HG02763 (cell line): ENCODE results near the gene ASAP3.
A peak's percentile ranks its signal among the peaks of the same experiment; 100 is the strongest.

Experiments
- ATAC-seq: cut with Tn5 transposase; IDR thresholded peaks from one replicate; pipeline ENCODE4 v1.9.1; 2021; ENCODE audit warnings: mild to moderate bottlenecking, moderate library complexity; ENCODE audit not compliant: unreplicated experiment

ASAP3 gene

DNA sequence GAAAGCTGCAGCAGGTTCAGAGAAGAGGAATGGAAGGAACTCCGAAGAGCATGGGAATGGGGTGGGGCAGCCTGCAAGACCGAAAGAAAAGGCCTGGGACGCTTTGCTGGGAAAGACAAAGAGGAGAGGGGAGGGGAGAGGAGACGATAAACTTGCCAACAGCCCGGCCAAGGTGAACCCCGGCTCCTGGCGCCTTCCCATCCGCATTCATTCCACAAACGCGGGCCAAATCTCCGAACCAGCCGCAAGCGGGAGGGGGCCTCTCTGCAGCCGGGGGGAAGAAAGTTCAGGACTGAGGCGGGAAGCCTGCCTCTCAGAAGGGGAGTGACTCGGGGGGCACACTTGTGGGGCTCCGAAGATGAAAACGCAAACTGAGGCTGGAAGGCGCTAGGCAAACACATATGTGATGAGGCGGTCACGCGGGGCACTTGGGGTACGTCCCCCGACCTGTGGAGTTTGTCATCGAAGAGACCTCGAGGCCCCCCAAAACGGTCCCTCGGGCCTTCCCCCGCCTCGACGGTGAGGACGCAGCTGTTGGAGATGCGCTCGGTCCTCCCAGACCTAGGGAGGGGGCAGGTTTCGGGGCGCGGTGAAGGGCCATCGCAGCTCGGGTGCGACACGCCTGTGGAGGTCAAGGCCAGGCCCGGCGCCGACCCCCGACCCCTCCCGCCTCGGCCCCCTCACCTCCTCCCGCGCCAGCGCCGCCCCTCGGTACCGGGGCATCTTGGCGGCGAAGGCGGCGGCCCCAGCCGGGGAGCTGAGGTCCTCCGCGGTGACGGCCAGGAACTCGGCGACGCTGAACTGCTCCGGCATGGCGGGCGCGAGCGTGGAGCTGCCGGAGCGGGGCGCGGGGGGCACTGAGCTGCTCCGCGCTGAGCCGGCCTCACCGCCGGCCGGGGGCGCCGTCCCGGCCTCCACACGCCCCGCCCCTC lies at the start of gene ASAP3:
ASAP3 (minus strand) TSS at position 859 of the 932 bp plus-strand sequence; CDS start at position 813, 46 bp downstream.
- ATAC-seq, result no peak

DNA sequence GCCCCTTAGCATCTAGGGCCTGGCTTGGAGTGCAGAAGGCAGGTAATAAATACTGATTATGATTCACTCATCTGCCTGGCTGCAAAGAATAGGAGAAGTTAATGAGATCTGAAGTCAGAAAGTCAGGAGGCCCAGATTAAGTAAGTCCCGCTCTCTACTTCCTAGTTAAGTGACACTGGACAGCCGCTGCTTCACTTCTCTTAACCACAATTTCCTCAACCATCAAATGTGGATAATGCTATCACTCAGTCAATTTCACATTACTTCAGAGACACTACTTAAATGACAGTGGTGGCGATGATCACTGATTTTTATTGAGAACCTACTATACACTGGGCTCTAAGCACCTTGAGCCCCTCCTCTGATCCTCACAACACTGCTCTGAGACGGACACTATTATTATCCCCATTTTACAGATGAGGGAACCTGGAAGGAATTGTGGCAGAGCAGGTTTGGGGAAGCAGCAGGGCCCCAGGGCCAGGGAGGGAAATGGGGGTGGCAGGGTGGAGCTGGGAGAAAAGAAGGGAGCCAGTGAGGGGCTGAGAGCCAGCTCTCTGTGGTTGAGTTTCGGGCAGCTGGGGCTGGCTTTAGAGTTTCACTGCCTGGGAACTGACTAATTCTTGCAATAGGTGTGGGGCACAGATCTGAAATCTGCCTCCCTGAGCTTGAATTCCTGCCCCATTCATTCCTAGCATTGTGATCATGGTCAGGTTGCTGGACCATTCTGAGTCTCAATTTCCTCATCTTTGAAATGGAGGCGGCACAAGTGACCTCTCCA lies 49.5 kb upstream of the ASAP3 start:
- no peak for ATAC-seq

DNA sequence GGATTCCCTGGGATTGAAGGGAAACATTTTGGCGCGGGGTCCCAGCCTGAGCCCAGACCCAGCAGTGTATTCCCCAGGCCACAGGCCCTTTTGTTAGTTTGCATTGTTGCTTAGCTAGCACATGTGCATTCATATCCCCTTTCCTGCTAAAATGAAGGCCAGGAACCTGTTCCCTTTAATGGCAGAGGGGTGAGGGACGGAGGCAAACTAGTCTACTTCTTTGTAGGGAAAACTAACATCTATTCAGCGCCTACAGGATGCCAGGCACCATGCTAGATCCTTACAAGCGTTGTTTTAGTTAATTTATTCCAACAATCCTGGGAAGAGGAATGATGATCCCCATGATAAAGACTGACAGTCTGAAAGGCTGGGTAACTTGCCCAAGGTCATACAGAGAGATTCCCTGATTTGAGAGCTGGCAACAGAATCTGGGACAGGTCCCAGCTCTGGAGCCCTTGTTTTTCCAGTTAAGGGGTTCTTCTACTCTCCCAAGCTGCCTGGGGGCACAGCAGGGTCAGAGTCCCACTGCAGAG lies 47.6 kb upstream of the ASAP3 start:
- no peak for ATAC-seq

DNA sequence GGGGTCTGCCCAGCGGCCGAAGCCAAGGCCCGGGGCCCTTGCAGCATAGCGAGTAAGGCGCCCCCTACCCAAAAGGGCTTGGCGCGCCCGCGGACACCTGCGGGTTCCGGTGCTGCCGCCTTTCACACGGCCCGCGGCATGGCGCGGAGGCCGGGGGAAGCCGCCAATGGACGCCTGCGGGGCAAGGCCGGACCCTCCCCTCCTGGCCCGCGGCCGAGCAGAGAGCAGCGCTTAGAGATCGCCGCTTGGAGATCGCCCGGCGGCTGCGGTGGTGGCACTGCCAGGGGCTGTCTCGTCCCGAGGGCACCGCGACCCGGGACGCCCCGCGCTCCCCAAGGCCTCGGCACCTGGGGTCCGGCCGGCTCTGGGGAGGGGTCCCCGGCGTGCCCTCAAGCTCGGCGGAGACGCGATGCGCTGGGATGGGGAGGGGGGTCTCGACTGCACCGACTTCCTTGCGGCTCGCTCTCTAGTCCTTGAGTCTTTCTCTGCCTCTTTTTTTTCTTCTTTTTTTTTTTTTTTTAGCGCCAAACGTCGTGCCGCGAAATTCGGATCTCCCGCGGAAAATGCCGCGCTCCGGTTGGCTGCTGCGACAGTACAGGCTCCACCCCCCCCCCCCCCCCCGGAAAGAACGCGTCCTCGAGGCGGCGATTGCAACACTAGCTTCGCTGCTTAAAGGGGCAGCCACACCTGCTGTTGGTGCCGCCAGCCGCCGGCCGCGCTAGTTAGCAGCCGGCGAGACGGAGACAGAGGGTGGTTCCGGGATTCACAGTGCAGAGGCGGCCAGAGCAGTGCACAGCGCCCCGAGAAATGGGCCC lies 47.0 kb upstream of the ASAP3 start, which contains the start of gene E2F2:
E2F2 (minus strand) TSS at position 487 of the 815 bp plus-strand sequence; CDS start at position 47, 440 bp downstream.
- ATAC-seq, result no peak

DNA sequence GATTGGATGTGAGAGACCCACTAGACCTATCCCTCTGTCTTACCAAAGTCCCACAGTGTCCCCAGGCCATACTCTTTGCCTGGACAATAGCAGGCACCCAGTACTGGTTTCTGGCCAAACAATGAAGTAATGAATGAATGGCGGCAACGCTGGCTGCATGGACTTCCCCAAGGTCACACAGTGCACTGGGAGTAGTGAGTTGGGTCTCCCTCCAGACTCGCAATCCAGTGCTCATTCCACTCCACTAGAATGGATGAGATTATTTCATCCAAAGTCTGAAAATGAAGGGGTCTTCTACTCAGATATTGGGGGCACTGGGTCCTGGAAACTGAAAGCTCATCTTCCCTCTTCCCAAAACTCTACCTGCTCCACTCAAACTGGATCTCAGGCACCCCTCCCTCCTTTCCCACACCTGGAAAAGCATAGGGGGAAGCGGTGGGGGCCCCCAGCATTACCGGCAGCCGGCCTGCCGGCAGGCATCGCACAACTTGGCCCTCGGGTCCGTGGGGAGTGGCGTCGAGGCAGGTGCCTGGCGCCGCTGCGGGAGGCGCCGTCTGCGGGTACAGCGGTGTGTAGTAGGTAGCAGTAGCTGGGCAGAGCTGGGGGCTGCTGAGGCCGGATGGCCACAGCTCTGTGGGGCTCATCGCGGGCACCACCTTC lies 46.2 kb upstream of the ASAP3 start:
- ATAC-seq, result no peak

DNA sequence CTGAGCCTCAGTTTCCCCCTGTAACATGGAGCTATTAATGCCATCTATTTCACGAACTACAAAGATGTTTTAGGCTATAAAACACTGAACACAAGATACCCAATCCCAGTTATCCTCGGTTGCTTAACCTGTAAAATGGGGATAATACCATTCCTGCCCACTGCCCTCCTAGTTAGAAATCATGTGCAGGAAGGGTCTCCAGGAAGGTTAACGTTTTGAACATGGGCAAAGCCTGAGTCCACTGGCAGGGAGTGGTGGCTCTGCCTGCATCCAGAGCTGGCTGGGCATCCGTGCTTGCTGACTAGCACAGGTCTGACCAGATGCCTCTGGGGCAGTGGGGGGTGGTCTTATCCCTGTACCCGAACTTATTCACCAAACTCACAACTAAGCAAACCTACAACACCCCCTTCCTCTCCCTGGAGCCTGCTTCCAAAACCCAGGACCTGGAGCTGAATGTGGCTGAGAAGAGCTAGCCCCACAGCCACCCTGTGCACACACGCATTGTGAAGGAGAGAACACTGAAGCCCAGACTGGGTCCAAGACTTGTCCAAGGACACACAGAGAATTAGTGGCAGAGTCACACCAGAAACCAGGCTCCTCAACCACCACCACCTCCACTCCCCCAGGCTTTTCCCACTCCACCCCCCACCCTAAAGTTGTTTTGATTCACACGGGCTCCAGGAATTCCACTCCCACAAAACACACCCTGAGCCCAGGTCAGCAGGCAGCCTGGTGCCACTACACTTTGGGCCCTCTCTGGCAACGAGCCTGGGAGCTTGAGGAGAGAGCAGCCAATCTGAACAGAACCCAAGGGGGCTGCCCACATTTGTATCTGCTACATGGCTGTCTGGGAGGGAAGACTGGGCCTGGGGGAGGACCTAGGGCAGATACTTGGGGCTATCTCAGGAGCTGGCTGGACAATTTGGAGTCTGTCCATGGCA lies 45.4 kb upstream of the ASAP3 start:
- no peak for ATAC-seq

DNA sequence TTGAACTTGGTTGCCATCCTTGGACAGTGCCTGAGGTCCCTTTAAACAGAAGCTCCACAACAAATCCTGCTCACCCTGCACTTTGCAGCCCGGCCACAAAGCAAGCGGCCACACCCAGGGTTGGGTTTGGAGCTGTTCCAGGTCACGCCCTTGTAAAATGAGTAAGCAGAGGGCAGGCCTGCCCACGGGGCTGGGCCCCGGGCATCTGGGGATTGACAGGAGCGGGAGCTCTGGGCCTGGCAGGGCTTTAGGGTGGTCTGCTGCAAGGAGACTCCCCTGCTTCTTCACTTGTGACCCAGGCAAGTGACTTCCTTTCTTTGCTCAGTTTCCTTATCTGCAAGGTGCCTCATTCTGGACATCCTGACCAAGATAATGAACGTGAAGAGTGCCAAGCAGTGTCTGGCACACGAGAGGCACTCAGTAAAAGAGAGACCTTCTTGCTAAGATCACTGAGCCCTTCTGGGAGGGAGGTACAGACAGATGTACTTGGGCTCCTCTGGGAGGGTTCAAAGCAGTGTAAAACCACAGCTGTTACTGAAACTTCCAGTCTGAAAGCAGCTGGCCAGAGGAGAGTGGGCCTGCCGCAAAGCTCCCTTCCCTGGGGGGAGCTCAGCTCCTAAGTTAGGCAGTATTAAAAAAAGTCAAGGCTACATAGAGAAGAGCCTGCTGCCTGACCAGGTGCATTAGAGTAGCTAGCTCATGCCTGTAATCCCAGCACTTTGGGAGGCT lies 44.4 kb upstream of the ASAP3 start:
- peak; percentile 30 for ATAC-seq

DNA sequence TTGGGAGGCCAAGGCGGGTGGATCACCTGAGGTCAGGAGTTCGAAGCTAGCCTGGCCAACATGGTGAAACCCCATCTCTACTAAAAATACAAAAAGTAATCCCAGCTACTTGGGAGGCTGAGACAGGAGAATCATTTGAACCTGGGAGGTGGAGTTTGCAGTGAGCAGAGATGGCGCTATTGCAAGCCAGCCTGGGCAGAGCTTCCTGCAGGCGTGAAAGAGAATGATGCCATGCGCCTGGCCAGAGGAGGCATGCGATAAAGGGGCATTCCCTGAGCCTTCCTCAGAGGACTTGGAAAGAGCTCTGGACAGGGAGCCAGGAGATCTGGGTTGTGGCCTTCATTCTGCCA lies 43.9 kb upstream of the ASAP3 start:
- ATAC-seq, result no peak

DNA sequence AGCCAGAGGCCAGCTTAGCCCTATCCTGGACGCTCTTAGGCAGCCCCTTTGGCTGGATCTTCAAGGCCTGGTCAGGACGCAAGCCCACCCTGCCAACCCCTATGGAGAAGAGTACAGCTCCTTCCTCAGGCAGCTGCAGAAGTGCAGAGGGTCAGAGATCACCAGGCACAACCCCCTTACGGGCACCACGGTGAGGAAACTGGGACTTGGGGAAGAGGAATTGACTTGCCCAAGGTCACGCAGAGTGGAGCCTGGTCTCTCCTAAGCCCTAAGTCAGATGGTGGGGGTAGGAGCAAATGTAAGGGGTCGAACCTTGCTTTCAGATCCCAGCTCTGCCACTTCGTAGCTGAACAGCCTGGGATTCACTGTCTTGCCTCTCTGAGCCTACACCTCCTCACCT lies 43.4 kb upstream of the ASAP3 start:
- ATAC-seq, result no peak

DNA sequence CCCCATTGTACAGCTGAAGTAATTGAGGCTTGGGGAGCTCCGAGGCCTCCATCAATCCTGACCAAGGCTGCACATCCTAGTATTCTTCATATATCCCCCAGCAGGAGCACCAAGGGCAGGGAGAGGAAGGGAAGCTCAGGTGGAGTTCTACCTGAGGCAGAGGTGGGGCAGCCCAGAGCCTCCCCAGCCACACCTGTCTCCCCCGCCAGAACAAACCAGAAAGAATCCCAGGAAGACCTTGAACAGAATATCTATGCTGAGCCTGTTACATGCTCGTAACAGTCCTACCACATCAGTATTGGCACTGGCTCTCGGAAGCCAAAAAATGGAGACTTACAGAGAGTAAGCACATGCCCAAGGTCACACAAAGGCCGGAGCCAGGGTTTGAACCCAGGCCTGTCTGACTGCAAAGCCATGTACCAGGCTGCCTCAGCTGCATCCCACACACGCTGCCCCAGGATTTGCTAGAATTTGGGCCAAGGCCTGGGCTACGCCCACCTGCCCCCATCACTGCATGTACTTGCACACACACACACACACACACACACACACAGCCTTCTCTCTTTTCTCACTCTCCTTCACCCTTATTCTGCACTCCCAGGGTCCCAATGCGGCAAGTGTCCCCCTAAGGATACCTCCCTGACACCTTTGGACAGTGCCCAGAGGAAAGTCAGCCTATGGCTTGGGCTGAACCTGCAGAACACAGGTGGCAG lies 42.5 kb upstream of the ASAP3 start:
- no peak for ATAC-seq

DNA sequence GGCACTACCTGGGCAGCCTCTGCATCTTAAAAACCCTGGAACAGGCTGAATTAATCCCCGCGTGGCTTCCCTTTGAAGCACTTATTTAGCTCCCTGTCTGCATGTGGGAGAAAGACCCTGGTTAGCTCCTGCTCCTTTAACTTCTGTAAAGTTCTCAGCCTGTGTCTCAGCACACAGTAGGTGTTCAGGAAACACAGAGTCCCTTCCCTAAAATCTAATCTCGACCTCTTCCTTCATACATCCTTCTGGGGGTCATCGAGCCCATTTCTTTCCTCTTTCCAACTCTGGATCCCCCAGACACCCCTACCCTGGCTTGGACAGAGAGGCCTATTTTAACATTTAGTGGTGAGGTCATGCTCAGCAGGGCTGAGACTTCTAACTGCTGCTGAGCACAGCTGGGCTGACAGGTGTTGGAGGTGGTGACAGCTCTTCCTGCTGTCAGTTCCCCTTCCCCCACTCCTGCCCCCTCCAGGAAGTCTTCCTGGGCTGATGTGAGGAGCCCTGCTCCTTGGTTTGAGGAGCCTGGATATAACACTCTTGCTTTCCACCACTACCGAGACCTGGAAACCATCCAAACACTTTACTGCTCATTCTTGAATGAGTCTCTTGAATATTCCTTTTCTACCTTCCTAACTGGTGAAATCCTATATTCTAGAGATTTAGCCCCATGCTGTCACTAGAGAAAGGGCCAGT lies 41.7 kb upstream of the ASAP3 start:
- ATAC-seq, result no peak

DNA sequence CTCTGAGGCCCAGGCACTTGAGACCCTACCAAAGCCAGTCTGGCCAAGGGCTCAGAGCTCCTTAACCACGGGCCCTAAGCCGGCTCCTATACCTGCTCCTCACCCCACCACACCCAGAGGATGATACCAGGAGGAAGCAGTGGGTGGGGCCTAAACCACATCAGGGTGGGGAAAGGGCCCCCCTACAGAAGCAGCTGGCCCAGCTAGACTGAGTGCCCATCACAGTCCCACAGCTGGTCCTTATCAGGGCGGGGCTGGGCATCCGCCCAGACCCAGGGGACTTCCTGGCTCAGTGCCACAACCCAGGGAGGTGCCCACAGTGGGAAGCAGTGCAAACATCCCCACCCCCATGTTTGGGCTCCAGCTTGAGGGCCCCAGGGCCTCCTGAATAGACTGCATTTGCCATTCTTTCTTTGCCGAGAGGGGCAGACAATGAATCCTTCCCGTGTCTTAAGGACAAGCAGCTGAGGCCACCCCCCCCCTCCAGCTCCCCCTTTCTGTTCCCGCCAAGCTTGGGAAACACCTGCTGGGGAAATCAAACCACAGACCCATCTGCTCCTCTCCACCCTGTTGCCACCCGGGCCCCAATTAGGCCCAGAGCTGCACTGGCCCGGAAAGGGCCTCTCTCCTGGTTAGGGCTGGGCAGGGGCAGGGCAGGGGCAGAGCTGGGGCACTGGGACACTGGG lies 40.9 kb upstream of the ASAP3 start:
- no peak for ATAC-seq

DNA sequence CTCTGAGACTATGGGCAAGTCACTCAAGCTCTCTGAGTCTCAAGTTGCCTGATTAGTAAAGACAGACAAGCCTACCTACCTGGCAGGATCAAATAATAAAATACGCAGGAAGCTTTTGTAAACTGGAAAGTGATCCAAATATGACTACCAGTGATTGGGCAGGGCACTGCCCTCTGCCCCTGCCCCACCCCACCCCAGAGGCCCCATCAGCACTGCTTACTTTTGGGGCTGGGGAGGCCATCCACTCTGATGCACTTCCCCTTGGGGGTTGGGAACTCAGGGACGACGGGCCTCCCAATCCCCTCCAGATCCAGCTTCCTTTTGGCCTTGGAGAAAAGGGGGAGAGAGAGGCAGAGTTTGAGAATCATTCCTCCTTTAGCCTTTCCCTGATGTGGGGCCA lies 40.2 kb upstream of the ASAP3 start:
- ATAC-seq, result no peak

DNA sequence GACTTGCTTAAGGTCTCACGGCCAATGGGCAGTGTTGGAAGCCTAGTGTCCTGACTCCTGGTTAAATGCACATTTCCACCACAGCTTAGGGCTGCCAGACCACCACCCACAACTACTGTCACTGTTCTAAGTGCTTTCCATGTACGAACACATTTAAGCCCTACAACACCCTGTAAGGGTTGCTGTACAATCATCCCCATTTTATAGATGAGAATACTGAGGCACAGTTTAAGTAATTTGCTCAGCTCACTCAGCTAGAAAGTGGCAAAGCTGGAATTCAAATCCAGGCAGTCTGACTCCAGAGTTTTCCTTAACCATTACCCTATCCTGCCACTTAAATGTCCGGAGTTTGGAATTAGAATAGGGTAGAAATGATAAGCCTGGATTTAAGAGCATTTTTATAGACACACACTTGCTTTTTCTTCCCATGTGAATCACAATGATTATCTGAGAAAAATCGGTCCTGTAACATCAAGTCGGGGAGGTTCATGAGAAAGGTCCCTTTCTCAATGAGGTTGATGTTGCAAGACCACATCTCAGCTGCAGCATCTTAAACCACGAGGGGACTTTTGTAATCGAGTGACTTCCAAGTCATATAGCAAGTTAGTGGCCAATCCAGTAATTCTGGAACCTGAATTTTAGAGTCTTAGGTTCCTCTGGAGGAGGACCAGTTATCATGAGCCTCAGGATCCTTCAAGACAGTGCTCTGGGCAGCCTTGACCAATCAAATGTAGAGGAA lies 38.4 kb upstream of the ASAP3 start:
- no peak for ATAC-seq

DNA sequence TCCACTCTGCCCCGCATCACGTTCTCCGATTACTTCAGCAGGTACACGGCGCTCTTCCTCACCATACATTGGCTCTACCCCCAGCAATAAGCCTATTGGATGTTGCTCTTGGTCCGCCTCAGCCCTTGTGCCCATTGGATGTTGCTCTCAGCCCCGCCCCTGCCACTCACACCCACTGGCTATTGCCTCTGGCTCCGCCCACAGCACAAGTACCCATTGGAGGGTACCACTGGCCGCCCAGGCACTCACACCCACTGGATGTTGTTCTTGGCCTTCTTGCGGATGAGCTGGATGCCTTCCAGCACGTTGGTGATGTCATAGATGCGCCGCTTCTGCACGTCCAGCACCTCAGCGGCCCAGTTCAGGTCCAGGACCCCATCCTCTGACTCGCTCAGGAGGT lies 37.6 kb upstream of the ASAP3 start:
- no peak for ATAC-seq

DNA sequence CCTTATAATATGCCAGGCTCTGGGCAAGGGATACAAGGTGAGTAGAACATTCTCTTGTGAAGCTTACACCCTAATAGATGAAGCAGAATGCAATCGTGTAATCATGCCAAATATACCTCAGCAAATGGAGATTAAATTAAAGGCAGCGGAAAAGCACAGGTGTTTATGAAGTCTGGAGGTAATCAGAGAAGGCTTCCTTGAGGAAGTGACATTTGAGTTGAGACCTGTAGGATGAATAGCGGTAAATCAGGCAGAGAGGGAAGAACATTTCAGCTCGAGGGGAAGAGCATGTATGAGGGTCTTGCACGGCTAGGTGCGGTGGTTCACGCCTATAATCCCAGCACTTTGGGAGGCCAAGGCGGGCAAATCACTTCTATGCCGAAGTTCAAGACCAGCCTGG lies 33.6 kb upstream of the ASAP3 start:
- ATAC-seq, result no peak
